GM21526 (cell line): ENCODE results near the gene FGFR4.

Source experiments
- ATAC-seq: cut with Tn5 transposase; IDR thresholded peaks from one replicate; pipeline ENCODE4 v1.9.1; 2021; ENCODE audit warnings: moderate library complexity; ENCODE audit not compliant: unreplicated experiment, low FRiP score

FGFR4 gene

DNA sequence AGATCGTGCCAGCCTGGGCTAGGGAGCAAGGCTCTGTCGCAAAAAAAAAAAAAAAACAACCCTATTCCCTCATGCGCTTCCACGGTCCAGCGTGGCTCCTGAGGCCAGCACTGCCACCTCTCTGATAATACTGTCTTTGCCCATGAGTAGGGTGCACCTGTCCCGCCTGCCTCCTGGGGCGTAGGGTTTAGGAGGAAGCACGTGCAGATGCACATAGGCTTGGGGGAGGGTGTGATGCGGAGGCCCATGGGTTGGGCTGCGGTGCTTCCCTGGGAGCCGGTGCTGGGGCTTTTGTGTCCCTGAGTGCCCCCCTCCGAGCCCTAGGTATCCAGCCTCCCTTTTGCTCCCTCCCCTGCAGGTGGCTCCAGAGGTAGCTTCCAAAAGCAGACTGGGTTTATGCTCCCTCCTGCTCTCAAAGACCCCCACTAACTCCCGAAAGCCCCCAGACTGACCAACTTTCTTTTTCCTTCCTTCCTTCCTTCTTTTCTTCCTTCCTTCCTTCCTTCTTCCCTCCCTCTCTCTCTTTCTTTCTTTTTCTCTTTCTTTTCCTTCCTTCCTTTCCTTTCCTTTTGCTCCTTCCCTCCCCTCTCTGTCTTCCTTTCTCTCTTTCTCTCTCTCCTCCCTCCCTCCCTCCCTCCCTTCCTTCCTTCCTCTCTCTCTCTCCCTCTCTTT lies 12.8 kb downstream of the FGFR4 start:
- no peak for ATAC-seq

DNA sequence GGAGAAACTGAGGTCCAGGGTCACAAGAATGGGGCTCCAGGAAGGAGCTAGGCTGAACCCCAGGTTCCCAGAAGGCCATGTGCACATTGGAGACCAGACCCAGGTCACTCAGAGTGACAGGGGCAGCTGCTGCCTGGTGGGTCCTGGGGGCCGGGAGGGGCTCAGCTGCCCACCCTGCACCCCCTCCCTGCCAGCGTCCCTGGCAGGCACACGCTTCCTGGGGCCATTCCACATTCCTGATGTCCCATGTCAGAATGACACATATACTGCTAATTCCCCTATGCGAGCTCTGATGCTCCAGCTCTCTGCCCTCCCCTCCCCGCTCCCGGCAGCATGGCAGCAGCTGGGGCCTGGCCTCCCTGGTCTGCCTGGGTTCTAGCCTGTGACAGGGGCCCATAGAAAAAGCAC lies 14.0 kb downstream of the FGFR4 start:
- no peak for ATAC-seq

DNA sequence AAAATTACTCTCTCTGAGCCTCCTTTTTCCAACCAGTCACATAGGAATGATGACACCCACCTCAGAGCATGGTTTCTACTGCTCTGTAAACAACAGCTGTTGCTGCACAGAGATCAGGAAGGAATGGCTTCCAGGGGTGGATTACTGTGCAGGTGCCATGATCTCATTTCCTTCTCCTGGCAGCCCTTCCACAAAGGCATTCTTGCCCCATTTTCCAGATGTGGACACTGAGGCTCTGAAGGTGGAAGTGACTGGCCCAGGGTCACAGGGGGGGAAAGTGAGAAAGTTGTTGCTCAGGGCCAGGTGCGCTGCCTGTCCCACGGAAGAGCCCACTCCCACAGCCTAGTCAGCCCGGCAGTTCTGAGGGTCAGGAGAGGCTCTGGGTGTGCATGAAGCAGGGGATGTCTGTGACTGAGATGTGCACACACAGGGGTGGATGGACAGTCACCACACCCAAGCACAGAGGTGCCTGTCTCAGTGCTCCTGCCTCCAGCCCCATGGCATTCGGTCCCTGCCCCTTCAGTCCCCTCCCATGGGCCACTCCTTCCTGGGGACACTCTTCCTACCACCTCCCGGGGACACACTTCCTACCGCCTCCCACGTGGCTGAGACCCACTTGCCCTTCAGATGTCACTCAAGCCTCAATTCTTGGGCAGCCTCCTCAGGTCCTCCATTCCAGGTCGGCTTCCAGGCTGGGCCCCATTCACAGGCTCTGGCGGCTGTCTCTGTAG lies 17.0 kb downstream of the FGFR4 start:
- ATAC-seq: no peak

DNA sequence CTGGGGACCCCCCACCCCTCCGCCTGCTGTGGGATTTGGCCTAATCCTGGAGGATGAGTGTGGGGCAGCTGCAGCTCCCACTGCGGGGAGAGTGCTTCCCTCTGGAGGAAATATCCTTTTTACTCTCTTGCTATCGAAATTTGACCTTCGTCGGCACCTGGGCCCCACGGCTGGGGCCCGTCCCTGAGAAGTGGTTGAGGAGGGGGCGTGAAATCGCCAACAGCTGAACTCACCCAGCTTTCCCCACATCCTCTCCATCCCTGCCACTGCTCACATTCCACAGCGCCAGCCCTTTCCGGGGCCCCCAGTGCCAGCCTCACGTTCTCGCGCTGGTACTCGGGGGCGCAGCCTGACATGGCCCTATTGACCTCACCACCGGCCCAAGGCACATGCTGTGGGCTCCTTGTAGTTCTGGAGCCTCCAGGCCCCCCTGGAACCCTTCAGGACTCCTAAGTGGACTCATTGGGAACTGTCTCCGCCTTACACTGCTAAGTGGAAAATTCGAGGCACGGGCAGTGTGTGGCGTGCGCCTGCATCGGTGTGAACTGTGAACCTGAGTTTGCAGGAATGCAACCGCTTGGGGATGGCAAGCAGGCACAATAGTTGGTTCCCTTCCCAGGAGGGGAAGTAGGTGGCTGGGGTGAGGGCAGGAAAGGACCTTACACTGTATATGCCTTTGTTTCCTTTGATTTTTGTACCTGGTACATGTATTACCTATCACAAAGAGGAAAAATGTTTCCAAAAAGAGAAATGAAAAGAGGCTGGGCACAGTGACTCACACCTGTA lies 19.2 kb downstream of the FGFR4 start:
- no peak for ATAC-seq

DNA sequence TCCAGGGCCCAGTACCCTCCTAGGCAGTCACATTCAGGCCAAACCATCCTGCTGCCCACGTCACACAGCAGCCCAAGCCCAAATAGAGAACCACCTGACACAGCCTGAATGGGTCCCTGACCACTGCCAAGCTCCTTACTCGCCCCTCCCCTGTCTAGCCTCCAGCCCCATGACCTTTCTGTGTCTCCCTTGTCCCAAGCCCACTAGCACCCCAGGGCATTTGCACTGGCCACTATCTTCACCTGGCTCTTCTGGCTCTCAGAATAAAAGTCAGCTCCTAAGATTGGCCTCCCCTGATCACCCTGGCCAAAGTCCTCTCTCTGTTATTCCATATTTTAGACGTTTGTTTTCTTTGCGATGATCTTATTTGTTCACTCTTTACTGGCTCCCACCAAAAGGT lies 20.4 kb downstream of the FGFR4 start:
- no peak for ATAC-seq

DNA sequence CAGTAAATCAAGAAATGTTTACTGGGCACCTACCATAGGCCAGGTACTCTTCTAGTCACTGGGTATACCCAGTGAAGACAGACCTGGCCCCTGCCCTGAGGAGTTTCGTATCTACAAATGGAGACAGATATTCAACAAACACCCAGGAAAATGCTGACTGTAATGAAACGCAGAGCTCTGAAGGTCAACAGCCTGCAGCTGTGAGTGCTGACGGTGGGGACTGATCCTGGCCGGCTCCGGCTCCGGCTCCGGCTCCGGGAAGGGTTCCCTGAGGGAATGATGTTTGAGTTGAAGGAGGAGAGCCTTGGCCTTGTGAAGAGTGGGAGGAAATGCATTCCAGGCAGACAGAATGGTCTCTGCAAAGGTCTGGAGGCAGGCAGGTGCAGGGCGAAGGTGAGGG lies 23.1 kb downstream of the FGFR4 start:
- no peak for ATAC-seq

DNA sequence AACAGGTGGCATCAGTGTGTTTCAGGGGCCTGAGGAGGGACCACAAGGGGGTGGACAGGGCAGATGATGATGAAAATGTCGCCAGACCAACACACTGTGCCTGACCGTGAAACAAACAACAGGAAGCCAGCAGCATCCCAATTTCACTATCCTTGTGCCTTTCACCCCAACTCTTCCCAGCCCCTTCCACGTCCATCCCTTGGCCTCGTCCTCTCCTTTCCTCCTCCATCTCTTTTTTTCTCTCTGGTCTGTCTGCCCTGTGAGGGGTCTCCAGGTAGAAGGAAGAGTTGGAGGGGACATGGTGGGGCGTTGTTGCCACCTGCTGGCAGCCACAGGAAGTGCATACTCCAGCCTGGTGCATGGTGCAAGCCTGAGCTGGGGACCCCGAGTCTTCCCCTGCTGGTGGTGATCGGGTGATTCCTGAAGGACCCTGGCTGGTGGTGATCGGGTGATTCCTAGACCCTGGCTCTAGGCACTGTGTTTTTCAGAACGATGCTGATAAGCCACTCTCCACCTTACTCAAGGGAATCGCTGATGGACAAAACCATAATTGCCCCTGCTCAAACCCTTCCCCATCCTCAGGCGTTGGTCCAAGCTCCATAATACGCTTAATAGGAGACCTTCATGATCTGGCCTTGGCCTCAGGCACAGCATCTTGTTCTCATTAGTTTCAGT lies 25.1 kb downstream of the FGFR4 start:
- peak; percentile 46 for ATAC-seq

DNA sequence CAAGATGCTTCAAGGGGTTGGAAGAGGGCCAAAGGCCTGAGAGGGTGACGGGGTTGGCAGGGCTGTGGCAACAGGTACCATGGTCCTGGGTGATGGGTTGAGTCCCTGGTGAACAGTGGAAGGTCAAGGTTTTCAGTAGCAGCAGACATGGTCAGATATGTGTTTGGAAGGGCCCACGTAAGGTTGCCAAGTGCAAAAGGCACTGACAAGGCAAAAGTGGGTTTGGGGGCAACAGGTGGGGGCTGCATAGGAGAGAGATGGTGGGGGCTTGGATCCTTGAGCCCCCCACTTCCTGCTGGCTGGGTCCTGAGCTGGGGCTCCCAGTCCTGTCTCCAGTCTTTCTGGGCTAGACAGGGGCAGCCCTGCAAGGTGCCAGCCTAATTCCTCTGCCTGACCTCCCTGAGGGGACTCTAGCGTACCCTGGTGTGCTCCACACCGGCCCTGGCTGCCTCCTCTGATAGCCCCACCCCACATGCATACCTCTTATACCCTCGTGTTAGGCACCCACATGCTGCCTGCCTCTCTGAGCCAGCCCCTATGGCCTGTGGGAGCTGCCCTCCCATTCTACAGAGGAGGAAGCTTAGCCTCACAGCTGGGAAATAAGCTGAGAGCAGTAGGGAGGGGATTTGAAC lies 26.0 kb downstream of the FGFR4 start:
- no peak for ATAC-seq

DNA sequence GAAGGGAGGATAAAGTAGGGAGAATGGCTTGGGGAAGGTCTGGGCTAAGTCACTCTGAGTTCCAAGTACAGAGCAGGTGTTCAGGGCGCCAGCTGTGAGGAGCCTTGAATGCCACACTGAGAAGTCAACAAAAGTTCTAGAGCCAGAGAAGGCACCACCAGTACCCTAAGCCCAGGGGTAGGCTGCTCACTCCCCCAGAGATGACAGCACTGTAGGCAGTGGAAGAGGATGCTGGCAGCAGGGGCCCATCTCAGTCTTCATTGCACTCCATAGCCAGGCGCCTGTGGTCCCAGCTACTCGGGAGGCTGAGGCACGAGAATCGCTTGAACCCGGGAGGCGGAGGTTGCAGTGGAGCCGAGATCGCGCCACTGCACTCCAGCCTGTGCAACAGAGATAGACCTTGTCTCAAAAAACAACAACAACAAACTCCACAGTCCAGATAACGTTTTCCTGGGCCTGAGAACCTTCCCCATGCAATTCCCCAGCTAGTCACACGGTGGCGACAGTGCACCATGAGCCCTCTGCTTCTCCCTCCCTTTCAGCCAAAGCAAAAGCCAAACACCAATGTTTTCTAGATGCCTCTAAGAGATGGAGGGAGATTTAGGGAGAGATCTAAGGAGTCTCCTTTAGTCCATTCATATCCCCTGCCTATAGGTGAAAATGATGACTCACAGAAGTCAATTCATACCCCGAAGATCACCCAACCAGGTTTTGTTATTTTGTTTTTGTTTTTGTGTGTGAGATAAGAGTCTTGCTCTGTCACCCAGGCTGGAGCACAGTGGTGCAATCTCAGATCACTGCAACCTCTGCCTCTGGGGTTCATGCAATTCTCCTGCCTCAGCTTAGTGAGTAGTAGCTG lies 27.1 kb downstream of the FGFR4 start:
- ATAC-seq: no peak

DNA sequence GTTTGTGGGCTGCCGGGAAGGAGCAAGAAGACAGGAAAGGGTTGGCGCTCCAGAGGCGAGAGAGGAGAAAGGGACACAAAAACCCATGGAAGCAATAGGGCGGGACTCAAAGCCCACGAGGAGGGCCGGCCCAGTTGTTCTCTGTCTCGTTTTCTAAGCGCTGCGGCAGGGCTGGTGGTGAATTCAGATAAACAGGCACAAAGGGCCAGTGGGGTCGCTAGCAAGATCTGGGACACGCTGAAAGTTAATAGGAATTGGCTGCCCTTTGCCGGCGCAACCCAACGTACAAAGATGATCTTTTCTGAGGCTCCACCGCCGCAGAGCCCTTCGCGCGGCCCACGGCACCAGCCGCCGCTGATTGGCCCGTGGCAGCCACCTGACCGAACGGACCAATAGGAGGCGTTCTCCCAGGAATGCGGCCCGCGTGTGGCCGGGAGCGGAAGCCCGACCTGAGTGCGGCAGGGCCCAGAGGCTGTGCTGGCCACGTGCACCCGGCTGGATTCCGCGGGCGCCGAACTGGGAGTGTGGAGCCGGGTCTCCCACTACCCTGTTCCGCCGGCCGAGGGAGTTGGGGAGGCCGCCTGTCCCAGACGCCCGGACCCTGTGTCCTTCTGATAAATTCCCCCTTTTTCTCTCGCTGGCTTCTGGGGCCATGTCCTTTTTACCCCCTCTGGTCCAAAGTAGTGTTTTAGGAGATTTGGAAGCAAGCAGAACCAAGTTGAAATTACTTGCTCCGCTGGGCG lies 30.1 kb downstream of the FGFR4 start:
- ATAC-seq: no peak

DNA sequence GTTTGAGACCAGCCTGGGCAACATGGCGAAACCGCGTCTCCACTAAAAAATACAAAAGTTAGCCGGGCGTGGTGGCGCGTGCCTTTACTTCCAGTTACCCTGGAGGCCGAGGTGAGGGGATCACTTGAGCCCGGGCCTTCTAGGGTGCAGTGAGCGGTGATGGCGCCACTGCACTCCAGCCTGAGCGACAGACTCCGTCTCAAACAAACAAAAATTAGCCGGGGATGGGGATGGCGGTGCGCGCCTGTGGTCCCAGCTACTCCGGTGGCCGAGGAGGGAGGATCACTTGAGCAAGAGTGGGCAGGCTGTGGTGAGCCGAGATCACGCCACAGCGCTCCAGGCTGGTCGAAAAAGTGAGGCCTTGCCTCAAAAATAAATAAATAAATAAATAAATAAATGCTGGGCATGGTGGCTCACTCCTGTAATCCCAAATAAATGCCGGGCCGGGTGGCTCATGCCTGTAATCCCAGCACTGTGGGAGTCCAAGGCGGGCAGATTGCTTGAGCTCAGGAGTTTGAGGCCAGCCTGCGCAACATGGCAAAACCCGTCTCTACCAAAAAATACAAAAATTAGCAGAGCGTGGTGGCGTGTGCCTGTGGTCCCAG lies 30.8 kb downstream of the FGFR4 start:
- no peak for ATAC-seq

DNA sequence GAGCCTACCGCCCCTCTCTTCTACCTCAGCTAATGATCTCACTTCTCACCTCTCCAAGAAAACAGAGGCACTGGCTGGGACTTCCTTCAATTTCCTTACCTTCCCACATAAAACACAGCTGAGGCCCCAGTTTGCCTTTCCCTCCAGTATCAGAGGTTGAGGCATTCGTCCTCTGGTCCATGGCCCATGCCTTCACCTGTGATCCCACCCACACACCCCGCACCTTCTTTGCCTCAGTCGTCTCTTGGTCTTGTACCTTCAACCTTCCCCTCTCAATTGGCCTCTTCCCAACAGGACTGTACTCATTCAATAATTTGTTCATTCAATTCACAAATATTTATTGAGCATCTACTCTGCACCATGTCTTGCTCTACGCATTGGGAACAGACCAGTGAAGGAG lies 35.9 kb downstream of the FGFR4 start:
- ATAC-seq: no peak

DNA sequence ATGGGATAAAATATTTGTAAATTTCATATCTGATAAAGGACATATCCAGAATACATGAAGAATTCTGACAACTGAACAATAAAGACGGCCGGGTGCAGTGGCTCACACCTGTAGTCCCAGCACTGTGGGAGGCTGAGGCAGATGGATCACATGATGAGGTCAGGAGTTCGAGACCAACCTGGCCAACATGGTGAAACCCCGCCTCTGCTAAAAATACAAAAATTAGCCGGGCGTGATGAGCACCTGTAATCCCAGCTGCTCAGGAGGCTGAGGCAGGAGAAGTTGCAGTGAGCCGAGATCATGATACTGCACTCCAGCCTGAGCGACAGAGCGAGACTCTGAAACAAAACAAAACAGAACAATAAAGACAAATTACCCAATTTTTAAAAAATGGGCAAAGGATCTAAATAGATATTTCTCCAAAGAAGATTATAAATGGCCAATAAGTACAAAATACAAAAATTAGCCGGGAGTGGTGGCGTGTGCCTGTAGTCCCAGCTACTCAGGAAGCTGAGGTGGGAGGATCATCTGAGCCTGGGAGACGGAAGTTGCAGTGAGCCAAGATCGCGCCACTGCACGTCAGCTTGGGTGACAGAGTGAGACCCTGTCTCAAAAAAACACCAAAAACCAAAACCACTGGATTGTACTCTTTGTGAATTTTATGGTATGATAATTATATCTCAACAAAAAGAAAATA lies 37.2 kb downstream of the FGFR4 start:
- ATAC-seq: no peak

DNA sequence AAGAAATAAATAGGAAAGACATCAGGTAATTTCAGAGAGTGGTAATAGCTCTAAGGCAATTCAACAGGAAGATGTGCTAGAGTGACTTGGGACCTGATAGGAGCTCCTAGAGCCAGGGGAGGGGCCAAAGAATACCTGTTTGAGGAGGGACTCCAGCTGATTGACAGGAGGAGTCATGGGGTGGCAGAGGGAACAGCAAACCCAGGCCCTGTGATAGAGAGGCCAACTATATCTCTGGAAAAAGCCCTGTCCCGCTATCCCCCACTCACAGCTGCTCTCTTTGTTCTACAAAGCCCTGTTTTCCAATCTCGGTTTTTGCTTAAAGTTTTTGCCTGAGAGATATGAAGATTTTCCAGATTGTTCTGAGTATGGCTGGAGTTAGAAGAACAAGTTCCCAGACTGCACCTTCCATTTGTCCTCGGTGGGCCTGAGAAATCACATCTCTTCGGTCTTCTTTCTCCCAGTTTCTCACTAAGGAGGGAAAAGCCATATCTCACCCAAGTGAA lies 37.8 kb downstream of the FGFR4 start:
- no peak for ATAC-seq

DNA sequence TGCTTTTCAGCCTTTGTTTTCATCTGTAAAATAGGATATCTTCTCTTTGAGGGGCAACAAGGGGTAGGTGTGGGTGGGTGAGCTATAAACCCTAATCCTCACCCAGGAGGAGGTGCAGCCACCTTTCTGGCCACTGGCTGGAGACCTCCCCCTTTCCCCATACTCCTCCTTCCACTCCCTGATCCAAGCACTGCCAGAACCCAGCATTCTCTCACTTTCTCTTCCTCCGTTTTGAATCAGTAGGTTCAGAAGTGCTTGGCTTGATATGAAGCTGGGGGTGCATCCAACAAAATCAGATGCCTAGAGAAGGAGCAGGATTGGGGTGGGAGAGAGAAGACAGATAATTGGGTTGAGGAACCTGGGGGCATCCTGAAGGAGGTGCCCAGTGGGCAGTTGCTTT lies 40.1 kb downstream of the FGFR4 start:
- ATAC-seq: no peak

DNA sequence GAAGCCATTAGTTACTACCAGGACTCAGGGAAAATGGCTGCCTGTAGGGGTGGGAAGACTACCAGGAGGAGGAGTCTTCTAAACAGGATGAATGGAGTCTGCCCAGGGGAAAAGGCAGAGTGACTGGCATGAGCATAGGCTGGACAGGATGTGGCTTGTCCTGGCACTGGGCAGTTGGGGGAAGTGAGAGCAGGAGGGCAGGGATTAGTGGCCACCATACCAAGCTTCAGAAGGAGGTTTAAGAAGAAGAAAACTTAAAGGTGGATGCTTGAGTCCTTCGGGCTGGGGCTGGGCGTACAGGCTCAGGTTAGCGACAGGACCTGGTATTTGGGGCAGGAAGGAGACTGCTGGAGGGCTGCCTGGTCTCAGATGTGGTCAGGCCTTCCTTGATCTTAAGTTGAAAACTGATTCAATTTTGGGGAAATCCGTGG lies 41.9 kb downstream of the FGFR4 start:
- no peak for ATAC-seq

DNA sequence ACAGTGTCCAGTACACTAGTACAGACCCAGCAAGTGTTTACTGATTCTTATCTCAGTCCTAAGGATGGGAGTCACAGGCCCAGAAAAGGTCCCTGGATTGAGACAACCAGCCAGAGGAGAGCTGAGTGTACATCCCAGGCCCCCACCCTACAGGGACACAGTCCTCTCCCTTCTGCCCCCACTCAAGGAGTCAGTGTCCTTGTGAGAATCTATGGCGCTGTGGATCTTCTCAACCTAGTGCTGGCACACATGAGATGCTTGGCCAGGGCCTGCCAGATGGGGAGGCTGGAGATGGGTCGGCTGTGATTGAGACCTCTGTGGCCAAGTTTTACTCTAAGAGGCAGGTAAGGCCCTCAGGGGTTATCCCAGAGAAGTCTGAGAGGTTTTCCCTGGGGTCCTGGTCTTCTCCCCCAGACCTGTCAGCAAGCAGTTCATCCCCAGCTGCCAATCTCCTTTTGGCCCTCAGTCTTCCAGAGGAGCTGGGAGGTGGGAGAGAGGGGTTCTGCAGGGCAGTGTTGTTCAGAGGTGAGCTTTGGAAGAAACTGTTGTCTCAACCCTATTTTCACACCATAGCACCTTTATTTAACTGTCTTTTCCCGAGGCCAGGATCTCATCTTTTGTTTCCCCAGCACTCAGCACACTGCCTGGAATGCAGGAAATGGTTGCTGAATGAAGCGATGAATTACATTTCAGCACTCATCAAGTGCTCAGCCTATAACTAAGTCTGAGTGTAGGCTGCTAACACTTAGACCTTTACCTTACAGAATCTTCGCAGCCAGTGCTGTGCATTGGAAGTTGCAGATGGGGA lies 43.7 kb downstream of the FGFR4 start:
- ATAC-seq: no peak
